Type B pancreatic cell (in vitro differentiated cells): ENCODE results near the gene AQP5. TPM values are rescaled to one million over a fixed set of nuclear protein-coding genes. Genes with fewer than 3 reads are reported as not detected.
A peak's percentile ranks its signal among the peaks of the same experiment; 100 is the strongest.

ENCODE experiments used
- DNase-seq: peaks from one replicate; pipeline ENCODE4 v3.0.0; 2021; ENCODE audit warnings: mixed read lengths; ENCODE audit not compliant: unreplicated experiment; ENCODE audit errors: extremely low spot score
- H3K27ac Mint-ChIP-seq: 2 replicates; pipeline ENCODE4 v1.8.0; 2021; ENCODE audit warnings: mild to moderate bottlenecking, mixed read lengths
- H3K27me3 Mint-ChIP-seq: 2 replicates; pipeline ENCODE4 v1.8.0; 2021; ENCODE audit warnings: mixed read lengths
- H3K36me3 Mint-ChIP-seq: 2 replicates; pipeline ENCODE4 v1.8.0; 2021; ENCODE audit warnings: mixed read lengths
- H3K4me1 Mint-ChIP-seq: one replicate; pipeline ENCODE4 v1.8.0; 2021; ENCODE audit warnings: mixed read lengths; ENCODE audit not compliant: unreplicated experiment
- H3K4me3 Mint-ChIP-seq: 2 replicates; pipeline ENCODE4 v1.8.0; 2021; ENCODE audit warnings: mild to moderate bottlenecking, mixed read lengths
- H3K9me3 Mint-ChIP-seq: 2 replicates; pipeline ENCODE4 v1.8.0; 2021; ENCODE audit warnings: mixed read lengths
- total RNA-seq: library from RNA; stranded (reverse); gene quantifications from 2 replicates; pipeline ENCODE4 v1.2.1, GENCODE V29; 2021; ENCODE audit warnings: low replicate concordance
- TF ChIP-seq, protein P1 (sequence below): fragments of 200-600 bp; sonication (generic); conservative IDR thresholded peaks from 2 replicates; pipeline ENCODE4 v1.5.0; 2021; ENCODE audit warnings: antibody characterized with exemption, mild to moderate bottlenecking

AQP5 gene
- total RNA-seq, 1 donor from 2014 or later = 0.97 TPM

DNA sequence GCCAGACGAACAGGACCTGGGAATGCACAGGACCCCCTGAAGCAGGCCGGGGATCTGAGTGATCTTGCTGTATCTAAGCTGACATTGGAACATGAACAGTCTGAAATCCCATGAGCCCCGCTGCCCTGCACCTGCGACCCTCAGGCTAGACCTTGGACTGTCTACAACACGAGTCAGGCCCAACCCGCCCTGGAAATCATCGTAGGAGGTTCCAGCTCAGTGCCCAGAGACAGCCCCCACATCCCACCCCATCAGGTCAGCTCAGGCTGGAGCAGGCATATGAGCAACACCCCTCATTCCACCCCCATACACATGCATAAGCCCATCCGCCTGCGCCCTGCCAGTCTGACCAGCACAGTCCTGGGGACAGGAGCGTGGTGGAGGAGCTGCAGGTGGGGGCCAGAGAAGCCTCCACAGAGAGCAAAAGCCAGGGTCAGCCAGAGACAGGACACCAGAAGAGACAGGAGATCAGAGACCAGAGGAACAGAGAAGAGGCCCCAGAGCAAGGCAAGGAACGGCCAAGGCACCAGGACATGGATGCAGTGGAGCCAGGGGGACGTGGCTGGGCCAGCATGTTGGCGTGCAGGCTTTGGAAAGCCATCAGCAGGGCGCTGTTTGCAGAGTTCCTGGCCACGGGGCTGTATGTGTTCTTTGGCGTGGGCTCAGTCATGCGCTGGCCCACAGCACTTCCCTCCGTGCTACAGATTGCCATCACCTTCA, 11.1 kb downstream of the AQP5 start, which contains the start of gene AQP6:
AQP6 (plus strand) TSS at position 307 of the 720 bp plus-strand sequence; CDS start at position 534, 227 bp downstream.
- Mint-ChIP-seq H3K4me1 (no peaks in the 10 kb centered on the region), H3K27me3 (no peaks in the 10 kb centered on the region), H3K36me3 (no peaks in the 10 kb centered on the region), H3K4me3 (no peak within 1 kb of the TSS), H3K27ac (no peak within 1 kb of the TSS), H3K9me3 (no peaks in the 10 kb centered on the region)
- TF ChIP-seq, protein P1, sequence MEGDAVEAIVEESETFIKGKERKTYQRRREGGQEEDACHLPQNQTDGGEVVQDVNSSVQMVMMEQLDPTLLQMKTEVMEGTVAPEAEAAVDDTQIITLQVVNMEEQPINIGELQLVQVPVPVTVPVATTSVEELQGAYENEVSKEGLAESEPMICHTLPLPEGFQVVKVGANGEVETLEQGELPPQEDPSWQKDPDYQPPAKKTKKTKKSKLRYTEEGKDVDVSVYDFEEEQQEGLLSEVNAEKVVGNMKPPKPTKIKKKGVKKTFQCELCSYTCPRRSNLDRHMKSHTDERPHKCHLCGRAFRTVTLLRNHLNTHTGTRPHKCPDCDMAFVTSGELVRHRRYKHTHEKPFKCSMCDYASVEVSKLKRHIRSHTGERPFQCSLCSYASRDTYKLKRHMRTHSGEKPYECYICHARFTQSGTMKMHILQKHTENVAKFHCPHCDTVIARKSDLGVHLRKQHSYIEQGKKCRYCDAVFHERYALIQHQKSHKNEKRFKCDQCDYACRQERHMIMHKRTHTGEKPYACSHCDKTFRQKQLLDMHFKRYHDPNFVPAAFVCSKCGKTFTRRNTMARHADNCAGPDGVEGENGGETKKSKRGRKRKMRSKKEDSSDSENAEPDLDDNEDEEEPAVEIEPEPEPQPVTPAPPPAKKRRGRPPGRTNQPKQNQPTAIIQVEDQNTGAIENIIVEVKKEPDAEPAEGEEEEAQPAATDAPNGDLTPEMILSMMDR = no peak
- DNase-seq = no peak

DNA sequence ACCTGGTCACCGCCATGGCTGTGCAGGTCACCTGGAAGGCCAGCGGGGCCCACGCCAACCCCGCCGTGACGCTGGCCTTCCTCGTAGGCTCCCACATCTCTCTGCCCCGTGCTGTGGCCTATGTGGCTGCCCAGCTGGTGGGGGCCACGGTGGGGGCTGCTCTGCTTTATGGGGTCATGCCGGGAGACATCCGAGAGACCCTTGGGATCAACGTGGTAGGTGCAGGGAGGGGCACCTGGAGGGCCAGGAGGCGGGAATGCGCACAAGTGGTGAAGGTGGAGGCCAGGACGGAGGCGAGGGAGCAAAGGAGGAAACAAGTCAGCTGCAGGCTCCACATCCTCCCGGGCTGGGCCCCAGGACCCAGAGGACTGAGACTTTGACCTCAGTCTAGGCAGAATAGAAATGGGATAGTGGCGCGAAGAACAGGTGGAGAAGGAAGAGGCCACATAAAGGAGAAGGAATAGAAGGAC, 11.7 kb downstream of the AQP5 start:
- no peaks in the 10 kb centered on the region for H3K36me3 Mint-ChIP-seq
- TF ChIP-seq, protein P1 = no peak
- H3K4me1 Mint-ChIP-seq = peaks cover 4% of the 10 kb centered on the region

DNA sequence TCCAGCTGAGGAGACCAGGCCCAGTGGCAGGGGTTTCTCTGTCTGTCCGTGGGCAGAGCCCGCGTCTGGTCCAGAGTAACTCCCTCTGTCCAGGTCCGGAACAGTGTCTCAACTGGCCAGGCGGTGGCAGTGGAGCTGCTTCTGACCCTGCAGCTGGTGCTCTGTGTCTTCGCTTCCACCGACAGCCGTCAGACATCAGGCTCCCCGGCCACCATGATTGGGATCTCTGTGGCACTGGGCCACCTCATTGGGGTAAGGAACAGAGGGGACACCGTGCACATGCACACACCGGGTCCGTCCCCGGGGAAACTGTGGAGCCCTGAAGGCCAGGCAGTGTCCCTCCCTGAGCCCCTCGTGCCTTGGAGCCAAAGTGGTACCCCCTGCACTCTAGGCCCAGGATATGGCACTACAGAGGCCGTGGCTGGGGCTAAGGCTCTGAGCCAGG, 12.6 kb downstream of the AQP5 start:
- H3K9me3 Mint-ChIP-seq = no peaks in the 10 kb centered on the region
- no peak overlapping the region for H3K4me3 Mint-ChIP-seq
- TF ChIP-seq, protein P1 = peak; percentile 64
- H3K27me3 Mint-ChIP-seq = no peaks in the 10 kb centered on the region
- H3K36me3 Mint-ChIP-seq = no peaks in the 10 kb centered on the region
- H3K27ac Mint-ChIP-seq = no peak overlapping the region
- no peak for DNase-seq
- peaks cover 13% of the 10 kb centered on the region for H3K4me1 Mint-ChIP-seq

More for the DNA sequence above, 11.7 kb downstream of the AQP5 start:
- no peak for DNase-seq
- Mint-ChIP-seq H3K27me3 (no peaks in the 10 kb centered on the region), H3K4me3 (no peak overlapping the region), H3K9me3 (no peaks in the 10 kb centered on the region), H3K27ac (no peak overlapping the region)

DNA sequence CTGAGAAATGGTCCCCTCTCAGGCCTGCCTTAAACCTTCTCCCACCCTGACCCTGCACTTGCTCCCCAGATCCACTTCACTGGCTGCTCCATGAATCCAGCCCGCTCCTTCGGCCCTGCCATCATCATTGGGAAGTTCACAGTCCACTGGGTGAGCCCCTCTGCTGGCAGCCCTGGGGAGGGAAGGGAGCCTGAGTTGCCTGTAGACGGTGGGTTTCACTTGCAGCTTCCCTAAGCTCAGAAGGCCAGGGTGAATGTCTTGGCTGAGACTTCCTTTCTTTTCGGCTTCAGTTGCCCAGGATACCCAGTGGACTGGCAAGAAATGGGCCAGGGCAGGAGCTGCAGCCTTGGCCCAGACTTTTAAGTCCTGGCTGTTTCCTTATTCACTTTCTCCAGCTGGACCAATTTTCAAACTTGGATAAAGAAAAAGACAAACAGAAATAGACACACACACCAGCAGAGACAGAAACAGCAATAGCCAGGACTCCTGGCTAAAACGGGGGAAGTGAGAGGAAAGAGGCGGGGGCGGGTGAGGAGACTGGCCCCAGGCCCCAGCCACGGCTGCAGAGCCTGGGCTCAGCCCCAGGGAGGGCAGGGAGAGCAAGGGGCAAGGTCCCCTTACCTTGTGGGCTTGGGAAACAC, 13.1 kb downstream of the AQP5 start:
- H3K4me3 Mint-ChIP-seq = no peak overlapping the region
- H3K27ac Mint-ChIP-seq = no peak overlapping the region
- no peaks in the 10 kb centered on the region for H3K36me3 Mint-ChIP-seq
- H3K27me3 Mint-ChIP-seq = no peaks in the 10 kb centered on the region
- no peak for DNase-seq
- H3K9me3 Mint-ChIP-seq = no peaks in the 10 kb centered on the region
- peaks cover 18% of the 10 kb centered on the region for H3K4me1 Mint-ChIP-seq
- TF ChIP-seq, protein P1 = no peak

DNA sequence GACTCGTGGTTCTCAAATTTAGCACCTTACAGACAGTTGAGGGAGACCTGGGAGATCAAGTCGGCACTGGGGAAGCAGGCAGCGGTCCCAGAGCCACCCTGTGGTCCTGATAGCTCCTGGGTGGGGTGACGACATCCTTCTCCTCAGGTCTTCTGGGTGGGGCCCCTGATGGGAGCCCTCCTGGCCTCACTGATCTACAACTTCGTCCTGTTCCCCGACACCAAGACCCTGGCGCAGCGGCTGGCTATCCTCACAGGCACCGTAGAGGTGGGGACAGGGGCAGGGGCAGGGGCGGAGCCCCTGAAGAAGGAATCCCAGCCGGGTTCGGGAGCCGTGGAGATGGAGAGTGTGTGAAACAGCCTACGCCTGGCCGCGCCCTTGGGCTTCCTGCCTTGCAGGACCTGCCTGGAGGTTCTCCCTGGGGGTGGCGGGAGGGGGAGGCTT, 13.7 kb downstream of the AQP5 start:
- Mint-ChIP-seq H3K27me3 (no peaks in the 10 kb centered on the region), H3K27ac (no peak overlapping the region), H3K4me3 (no peak overlapping the region), H3K9me3 (no peaks in the 10 kb centered on the region), H3K36me3 (no peaks in the 10 kb centered on the region), H3K4me1 (peaks cover 22% of the 10 kb centered on the region)
- TF ChIP-seq, protein P1 = no peak
- no peak for DNase-seq
